Measurements from ENCODE around the gene PRKAG2. TPM values are rescaled to one million over a fixed set of nuclear protein-coding genes. Genes with fewer than 3 reads are reported as not detected.
"Not testable (repeated sequence)": the region's sequence is repeated elsewhere in the genome, so short reads cannot be mapped to it uniquely, and the experiment has no call there.

The PRKAG2 gene
- total RNA-seq, 1 donor from 2014 or later, result 35.4 TPM

DNA sequence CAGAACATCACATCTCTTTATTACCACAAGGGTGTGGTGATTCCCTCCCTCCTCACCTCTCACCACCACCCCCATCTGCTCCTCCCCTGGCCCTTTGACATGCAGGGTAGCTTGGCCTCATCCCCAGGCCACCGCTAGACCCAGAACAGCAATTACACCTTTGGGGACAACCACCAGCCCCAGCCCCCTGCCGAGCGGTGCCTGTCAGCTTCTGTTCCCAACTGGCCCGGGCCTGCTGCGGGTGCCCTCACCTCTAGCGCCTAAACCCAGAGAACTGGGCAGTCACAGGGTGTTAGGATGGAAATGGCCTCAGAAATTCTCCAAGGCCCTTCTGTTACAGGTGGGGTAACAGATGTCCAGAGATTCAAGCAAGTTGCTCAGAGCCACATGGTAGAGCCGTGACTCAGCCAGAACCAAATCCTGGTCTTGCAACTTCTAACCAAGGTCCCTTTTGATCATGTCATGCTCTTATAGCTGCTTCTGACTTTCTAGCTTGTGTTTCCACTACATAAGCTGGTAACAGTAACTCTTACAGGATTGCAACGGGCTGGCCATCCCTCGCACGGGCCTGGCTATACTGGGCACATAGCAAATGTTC, 78.0 kb downstream of the PRKAG2 start:
- intact Hi-C loops (cut with DNase I), result loop anchor here (10.0 kb wide), 1 partner anchor 136 kb away; no protein-coding TSS in a partner anchor
- H3K4me3 ChIP-seq, result no peak overlapping the region
- no peaks in the 10 kb centered on the region for H3K36me3 ChIP-seq
- no peak overlapping the region for H3K27ac ChIP-seq
- no peaks in the 10 kb centered on the region for H3K9me3 ChIP-seq
- H3K27me3 ChIP-seq (ENCODE audit: low read depth), result no peaks in the 10 kb centered on the region
- TF ChIP-seq, protein P1, sequence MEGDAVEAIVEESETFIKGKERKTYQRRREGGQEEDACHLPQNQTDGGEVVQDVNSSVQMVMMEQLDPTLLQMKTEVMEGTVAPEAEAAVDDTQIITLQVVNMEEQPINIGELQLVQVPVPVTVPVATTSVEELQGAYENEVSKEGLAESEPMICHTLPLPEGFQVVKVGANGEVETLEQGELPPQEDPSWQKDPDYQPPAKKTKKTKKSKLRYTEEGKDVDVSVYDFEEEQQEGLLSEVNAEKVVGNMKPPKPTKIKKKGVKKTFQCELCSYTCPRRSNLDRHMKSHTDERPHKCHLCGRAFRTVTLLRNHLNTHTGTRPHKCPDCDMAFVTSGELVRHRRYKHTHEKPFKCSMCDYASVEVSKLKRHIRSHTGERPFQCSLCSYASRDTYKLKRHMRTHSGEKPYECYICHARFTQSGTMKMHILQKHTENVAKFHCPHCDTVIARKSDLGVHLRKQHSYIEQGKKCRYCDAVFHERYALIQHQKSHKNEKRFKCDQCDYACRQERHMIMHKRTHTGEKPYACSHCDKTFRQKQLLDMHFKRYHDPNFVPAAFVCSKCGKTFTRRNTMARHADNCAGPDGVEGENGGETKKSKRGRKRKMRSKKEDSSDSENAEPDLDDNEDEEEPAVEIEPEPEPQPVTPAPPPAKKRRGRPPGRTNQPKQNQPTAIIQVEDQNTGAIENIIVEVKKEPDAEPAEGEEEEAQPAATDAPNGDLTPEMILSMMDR (IDR thresholded peaks at IDR 0.05), result no peak
- ATAC-seq (no peak), DNase-seq (peak; percentile 44)
- H3K4me1 ChIP-seq, result peaks cover 43% of the 10 kb centered on the region

DNA sequence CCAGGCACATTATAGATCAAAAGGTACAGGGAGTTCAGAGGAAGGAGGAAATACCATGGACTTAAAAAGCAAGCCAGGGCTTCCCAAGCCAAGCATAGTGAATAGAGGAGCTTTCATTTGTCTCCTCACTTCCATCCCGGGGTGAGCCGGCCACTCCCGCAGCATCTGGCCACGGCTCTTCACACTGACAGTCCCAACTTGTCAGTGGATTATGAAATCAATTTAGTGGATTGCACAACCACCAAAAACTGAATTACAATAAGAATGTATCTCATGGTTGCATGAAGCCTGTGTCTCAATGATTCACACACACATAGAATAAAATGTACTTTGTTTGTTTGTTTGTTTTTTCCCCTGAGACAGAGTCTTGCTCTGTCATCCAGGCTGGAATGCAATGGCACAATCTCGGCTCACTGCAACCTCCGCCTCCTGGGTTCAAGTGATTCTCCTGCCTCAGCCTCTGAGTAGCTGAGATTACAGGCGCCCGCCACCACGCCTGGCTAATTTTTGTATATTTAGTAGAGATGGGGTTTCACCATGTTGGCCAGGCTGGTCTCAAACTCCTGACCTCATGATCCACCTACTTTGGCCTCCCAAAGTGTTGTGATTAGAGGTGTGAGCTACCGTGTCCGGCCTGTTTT, 79.1 kb downstream of the PRKAG2 start:
- H3K4me3 ChIP-seq; H3K36me3 ChIP-seq; H3K9me3 ChIP-seq; H3K27me3 ChIP-seq (ENCODE audit: low read depth): not testable (repeated sequence)
- ATAC-seq (peak; percentile 20 to 48), DNase-seq (peak; percentile 56)
- H3K27ac ChIP-seq, result peak overlapping the region; percentile 81
- H3K4me1 ChIP-seq, result peaks cover 53% of the 10 kb centered on the region
- intact Hi-C loops (cut with DNase I), result loop anchor here (10.0 kb wide), 1 partner anchor 137 kb away; no protein-coding TSS in a partner anchor

DNA sequence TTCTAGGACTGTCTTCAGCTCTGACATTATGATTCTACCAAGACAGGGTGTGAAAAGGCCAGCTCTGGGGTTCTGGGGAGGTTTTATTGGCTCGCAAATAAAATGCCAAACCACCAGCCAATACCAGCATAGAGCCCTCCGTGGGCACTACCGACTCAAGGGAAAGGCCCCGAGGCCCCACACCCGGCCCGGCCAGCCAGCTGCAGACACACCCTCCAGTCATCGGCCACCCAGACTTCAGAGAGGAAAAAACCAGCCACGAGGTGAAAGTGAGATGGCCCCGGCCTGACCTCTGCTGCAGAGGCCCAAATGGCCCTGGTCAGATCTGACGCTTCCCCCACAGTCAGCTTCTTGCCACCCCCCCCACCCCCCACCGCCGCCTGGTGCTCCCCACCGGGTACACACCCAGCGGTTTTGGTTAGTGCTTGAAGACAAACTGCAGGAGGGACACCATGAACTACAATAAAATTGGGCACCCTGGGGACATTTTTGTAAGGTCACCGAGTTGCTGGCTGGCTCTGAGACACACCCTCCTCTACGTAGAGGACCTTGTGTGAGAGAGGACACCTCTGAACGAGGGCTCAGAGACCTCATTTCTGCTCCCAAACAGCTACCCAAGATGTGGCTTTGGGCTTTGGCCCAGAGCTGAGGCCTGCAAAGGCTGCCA, 79.9 kb downstream of the PRKAG2 start:
- TF ChIP-seq, protein P1 (IDR thresholded peaks at IDR 0.05), result no peak
- Histone ChIP-seq H3K4me3 (no peak overlapping the region), H3K27me3 (ENCODE audit: low read depth) (no peaks in the 10 kb centered on the region), H3K27ac (peak overlapping the region; percentile 81), H3K4me1 (peaks cover 61% of the 10 kb centered on the region), H3K36me3 (no peaks in the 10 kb centered on the region), H3K9me3 (no peaks in the 10 kb centered on the region)
- intact Hi-C loops (cut with DNase I), result loop anchor here (10.0 kb wide), 1 partner anchor 138 kb away; no protein-coding TSS in a partner anchor
- no peak for ATAC-seq
- peak; percentile 53 for DNase-seq

DNA sequence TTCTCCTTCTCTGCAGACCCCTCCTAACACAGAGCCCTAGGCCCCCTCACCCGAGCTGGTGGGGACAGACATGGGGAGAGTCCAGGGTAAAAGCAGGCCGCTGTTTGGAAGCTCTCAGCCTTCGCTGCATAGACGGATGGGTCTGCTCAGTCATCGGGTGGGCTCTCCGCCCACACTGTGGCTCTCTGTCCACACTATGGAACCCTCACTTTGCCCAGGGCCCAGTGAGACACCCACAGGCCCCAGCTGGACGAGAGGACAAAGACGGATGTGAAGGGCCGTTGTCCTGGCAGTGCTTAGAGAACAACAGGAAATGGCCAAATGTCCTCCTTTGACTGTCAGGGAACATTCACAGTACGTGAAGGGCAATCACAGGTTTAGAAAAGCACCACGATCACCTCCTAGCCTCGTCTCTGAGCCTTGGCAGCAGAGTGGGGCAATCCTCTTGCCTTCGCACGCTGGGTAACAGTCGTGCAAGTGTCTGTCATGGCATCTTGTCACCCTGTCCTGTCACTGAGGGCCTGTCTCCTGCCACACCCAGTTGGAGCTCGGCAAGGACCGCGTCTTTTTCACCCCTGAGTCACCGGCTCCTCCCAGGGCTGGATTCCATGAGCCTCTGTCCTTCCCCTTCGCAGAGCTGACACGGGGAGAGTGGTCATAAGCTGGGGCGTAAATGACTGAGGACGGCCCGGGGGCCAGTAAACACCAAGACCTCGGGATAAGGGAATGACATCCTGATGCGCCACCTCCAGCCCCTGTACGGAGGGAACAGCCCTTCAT, 80.6 kb downstream of the PRKAG2 start:
- Histone ChIP-seq H3K4me1 (peaks cover 64% of the 10 kb centered on the region), H3K4me3 (no peak overlapping the region), H3K9me3 (no peaks in the 10 kb centered on the region), H3K27me3 (ENCODE audit: low read depth) (no peaks in the 10 kb centered on the region), H3K36me3 (no peaks in the 10 kb centered on the region), H3K27ac (peak overlapping the region; percentile 81)
- ATAC-seq (peak; percentile 9 to 61), DNase-seq (peak; percentile 61)
- intact Hi-C loops (cut with DNase I), result loop anchor here (10.0 kb wide), 1 partner anchor 139 kb away; no protein-coding TSS in a partner anchor
- TF ChIP-seq, protein P1 (IDR thresholded peaks at IDR 0.05), result no peak

DNA sequence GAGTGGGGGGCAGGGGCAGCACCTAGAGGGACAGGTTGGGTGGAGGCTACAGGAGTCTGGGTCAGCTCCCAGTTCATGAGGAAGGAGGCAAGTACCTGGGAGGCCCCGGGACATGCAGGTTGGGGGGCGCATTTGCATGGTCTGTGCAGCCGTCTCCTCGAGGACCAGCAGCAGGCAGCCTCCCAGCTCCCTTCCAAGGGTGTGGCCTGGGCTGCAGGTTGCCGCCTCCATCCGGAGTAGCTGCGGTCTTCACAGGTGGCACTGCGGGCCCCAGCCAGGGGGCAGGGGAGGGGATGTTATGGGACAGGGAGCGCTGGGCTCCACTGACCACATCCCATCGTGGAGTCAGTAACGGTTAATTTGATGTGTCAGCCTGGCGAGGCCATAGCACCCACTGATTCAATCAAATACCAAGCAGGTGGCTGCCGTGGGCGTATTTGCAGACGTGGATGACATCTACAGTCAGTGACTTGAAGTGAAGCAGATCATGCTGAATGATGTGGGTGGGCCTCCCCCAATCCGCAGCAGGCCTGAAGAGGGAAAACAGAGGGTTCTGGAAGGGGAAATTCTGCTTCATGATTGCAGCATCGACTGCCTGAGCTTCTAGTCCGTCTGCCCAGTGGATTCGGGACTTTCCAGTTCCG, 81.6 kb downstream of the PRKAG2 start:
- TF ChIP-seq, protein P1 (IDR thresholded peaks at IDR 0.05), result no peak
- intact Hi-C loops (cut with DNase I), result loop anchor here (10.0 kb wide), 1 partner anchor 140 kb away; no protein-coding TSS in a partner anchor
- H3K27ac ChIP-seq, result peak overlapping the region; percentile 80
- ATAC-seq (no peak), DNase-seq (no peak)
- no peaks in the 10 kb centered on the region for H3K9me3 ChIP-seq
- no peaks in the 10 kb centered on the region for H3K36me3 ChIP-seq
- H3K27me3 ChIP-seq (ENCODE audit: low read depth), result no peaks in the 10 kb centered on the region
- H3K4me3 ChIP-seq, result no peak overlapping the region
- H3K4me1 ChIP-seq, result peaks cover 64% of the 10 kb centered on the region

All from lower lobe of right lung (tissue), 2 donors.